HG02759 (cell line): ENCODE results near the gene CYP4F12.

Experiments used
- ATAC-seq: cut with Tn5 transposase; IDR thresholded peaks from one replicate; pipeline ENCODE4 v1.9.1; 2021; ENCODE audit warnings: mild to moderate bottlenecking, moderate library complexity; ENCODE audit not compliant: unreplicated experiment

CYP4F12 gene

GRCh38 chr19:15701757-15702533, 29.1 kb downstream of the CYP4F12 start:
- no peak for ATAC-seq

GRCh38 chr19:15702534-15702930, 29.6 kb downstream of the CYP4F12 start:
- ATAC-seq, result no peak

GRCh38 chr19:15714638-15715037, 41.8 kb downstream of the CYP4F12 start:
- ATAC-seq, result no peak

- ATAC-seq, result no peak
Observed at GRCh38 chr19:15715642-15716041, 42.8 kb downstream of the CYP4F12 start.

GRCh38 chr19:15717809-15718208, 44.9 kb downstream of the CYP4F12 start:
- ATAC-seq, result no peak

GRCh38 chr19:15721268-15721667, 48.4 kb downstream of the CYP4F12 start:
- ATAC-seq, result no peak

GRCh38 chr19:15722956-15723355, 50.1 kb downstream of the CYP4F12 start:
- ATAC-seq, result no peak

- ATAC-seq, result no peak
Observed at GRCh38 chr19:15727724-15728123, 54.8 kb downstream of the CYP4F12 start, which contains the start of gene OR10H2. TSS of gene OR10H2 (plus strand) at chr19:15728024. CDS start at chr19:15728044, 20 bp downstream.

GRCh38 chr19:15730538-15730937, 57.7 kb downstream of the CYP4F12 start:
- no peak for ATAC-seq

- no peak for ATAC-seq
Observed at GRCh38 chr19:15732388-15732787, 59.5 kb downstream of the CYP4F12 start.

- ATAC-seq, result no peak
Observed at GRCh38 chr19:15733895-15734294, 61.0 kb downstream of the CYP4F12 start.

- ATAC-seq, result no peak
Observed at GRCh38 chr19:15737722-15738121, 64.8 kb downstream of the CYP4F12 start, which contains the start of gene OR10H3. TSS of gene OR10H3 (plus strand) at chr19:15737985. CDS start at chr19:15741393, 3,408 bp downstream.

GRCh38 chr19:15740785-15741184, 67.9 kb downstream of the CYP4F12 start:
- no peak for ATAC-seq
